Measurements from ENCODE around the gene CACNA1E.

DNA sequence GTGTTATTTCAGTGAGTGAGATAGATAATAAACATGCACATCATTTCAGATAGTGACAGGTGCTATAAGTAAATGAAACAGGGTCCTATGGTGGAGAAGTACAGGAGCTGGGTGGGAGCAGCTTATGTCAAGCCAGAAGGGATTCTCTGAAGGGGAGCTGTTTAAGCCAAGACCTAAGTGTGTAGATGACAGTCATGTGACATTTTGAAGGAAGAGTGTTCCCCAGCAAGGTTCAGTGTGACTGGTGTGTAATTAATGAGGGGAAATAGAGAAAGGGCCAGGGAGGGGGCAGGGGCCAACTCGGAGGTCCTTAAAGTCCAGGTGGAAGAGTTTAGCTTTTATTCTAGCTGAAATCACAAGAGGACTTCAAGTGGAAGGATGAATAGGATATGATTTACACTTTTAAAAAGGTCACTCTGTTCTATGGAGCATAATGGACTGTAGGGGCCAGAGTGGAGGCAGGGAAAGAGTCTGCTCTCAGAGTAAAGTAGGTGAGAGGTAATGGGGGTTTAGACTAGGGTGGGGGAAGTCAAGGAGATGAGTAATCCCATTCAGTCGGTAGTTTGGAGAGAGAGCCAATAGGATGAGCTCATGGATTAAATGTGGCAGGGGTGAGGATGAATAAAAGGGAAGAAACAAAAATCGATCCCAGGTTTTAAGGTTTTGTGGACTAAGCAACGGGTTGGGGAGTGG is 243.1 kb downstream of the CACNA1E start:
- TF ChIP-seq PHF8 (CRISPR knock-in tag; IDR thresholded peaks at IDR 0.05) (no peak), ZNF816 (CRISPR knock-in tag; IDR thresholded peaks at IDR 0.05; ENCODE audit: borderline replicate concordance) (no peak), HMG20A (CRISPR knock-in tag; IDR thresholded peaks at IDR 0.05; ENCODE audit: borderline replicate concordance) (no peak), ARNT (IDR thresholded peaks at IDR 0.05) (no peak), PTBP1 (IDR thresholded peaks at IDR 0.05; ENCODE audit: low read depth, low read length, poor library complexity, severe bottlenecking) (no peak), CEBPB (IDR thresholded peaks at IDR 0.05; ENCODE audit: borderline replicate concordance, low read depth, low read length) (no peak)
- TF ChIP-seq, protein P1, sequence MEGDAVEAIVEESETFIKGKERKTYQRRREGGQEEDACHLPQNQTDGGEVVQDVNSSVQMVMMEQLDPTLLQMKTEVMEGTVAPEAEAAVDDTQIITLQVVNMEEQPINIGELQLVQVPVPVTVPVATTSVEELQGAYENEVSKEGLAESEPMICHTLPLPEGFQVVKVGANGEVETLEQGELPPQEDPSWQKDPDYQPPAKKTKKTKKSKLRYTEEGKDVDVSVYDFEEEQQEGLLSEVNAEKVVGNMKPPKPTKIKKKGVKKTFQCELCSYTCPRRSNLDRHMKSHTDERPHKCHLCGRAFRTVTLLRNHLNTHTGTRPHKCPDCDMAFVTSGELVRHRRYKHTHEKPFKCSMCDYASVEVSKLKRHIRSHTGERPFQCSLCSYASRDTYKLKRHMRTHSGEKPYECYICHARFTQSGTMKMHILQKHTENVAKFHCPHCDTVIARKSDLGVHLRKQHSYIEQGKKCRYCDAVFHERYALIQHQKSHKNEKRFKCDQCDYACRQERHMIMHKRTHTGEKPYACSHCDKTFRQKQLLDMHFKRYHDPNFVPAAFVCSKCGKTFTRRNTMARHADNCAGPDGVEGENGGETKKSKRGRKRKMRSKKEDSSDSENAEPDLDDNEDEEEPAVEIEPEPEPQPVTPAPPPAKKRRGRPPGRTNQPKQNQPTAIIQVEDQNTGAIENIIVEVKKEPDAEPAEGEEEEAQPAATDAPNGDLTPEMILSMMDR (CRISPR knock-in tag; IDR thresholded peaks at IDR 0.05), result no peak
- TF ChIP-seq, protein P2, sequence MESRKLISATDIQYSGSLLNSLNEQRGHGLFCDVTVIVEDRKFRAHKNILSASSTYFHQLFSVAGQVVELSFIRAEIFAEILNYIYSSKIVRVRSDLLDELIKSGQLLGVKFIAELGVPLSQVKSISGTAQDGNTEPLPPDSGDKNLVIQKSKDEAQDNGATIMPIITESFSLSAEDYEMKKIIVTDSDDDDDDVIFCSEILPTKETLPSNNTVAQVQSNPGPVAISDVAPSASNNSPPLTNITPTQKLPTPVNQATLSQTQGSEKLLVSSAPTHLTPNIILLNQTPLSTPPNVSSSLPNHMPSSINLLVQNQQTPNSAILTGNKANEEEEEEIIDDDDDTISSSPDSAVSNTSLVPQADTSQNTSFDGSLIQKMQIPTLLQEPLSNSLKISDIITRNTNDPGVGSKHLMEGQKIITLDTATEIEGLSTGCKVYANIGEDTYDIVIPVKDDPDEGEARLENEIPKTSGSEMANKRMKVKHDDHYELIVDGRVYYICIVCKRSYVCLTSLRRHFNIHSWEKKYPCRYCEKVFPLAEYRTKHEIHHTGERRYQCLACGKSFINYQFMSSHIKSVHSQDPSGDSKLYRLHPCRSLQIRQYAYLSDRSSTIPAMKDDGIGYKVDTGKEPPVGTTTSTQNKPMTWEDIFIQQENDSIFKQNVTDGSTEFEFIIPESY (CRISPR knock-in tag; IDR thresholded peaks at IDR 0.05), result no peak
- TF ChIP-seq, protein P3, sequence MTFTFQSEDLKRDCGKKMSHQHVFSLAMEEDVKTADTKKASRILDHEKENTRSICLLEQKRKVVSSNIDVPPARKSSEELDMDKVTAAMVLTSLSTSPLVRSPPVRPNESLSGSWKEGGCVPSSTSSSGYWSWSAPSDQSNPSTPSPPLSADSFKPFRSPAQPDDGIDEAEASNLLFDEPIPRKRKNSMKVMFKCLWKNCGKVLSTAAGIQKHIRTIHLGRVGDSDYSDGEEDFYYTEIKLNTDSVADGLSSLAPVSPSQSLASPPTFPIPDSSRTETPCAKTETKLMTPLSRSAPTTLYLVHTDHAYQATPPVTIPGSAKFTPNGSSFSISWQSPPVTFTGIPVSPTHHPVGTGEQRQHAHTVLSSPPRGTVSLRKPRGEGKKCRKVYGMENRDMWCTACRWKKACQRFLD (CRISPR knock-in tag; IDR thresholded peaks at IDR 0.05; ENCODE audit: borderline replicate concordance), result no peak

Data from HepG2 (cell line).